GOT3 (cell line): ENCODE measurements around the gene H6PD.

ENCODE experiments used
- DNase-seq: peaks from one replicate; lab custom pipeline; 2025; ENCODE audit warnings: mixed read lengths; lab: John Stamatoyannopoulos, UW

H6PD gene

DNA sequence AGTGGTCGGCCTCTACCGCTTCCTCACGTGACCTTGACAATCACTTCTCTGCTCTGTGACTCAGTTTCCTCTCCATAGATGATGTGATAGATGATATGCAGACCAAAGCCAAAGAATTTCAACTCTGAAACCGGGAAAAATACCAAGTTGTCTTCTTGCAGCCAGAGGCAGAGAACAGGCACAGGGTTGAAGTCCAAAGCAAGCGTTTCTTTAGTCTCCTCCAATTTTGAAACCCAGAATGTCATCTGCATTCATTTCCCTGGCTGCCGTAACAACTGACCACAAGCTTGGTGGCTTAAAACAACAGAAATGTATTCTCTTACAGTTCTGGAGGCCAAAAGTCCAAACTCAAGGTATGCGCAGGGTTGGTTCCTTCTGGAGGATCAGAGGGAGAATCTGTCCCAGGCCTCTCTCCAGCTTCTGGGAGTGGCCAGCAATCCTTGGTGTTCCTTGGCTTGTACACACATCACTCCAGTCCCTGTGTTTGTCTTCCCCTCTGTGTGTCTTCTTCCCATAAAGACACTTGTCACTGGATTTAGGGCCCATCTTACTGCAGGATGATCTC lies 30.3 kb upstream of the H6PD start:
- no peak for DNase-seq

DNA sequence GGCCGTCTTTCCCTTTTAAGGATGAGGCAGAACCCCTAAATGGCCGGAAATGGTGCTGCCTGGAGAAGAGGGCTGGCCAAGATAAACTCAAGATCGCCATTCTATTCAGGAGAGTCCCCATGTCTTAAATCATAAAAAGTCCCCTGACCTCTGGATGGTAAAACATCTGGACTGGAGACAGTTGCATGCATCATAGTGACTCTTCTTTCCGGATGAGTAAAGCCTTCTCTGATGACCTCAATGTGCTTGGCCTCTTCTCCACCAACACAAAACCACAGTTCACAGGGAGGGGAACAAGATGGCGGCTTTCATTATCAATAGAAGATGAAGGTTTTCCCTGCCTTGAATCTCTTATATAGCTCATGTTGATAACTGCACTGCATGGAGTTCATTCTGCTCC lies 27.5 kb upstream of the H6PD start:
- DNase-seq, result no peak

GRCh38 chr1:9207715-9208114 lies 26.9 kb upstream of the H6PD start:
- no peak for DNase-seq

- DNase-seq, result no peak
These were observed 23.2 kb upstream of the H6PD start for GRCh38 chr1:9211291-9211811.

- no peak for DNase-seq
These were observed 21.8 kb upstream of the H6PD start for GRCh38 chr1:9212735-9213134.

- no peak for DNase-seq
These were observed 20.6 kb upstream of the H6PD start for GRCh38 chr1:9213956-9214355.

DNA sequence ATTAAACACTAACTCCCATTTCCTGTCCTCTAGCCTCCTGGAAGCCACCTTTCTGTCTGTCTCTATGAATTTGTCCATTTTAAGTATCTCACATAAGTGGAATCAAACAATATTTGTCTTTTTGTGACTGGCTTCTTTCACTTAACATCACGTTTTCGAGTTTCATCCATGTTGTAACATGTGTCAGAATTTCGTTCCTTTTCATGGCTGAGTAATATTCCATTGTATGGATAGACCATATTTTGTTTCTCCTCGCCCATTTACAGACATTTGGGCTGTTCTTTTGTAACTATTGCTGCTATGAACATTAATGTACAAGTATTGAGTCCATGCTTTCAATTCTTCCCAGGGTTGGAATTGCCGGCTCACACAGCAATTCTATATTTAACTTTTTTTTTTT lies 15.7 kb upstream of the H6PD start:
- DNase-seq, result no peak

DNA sequence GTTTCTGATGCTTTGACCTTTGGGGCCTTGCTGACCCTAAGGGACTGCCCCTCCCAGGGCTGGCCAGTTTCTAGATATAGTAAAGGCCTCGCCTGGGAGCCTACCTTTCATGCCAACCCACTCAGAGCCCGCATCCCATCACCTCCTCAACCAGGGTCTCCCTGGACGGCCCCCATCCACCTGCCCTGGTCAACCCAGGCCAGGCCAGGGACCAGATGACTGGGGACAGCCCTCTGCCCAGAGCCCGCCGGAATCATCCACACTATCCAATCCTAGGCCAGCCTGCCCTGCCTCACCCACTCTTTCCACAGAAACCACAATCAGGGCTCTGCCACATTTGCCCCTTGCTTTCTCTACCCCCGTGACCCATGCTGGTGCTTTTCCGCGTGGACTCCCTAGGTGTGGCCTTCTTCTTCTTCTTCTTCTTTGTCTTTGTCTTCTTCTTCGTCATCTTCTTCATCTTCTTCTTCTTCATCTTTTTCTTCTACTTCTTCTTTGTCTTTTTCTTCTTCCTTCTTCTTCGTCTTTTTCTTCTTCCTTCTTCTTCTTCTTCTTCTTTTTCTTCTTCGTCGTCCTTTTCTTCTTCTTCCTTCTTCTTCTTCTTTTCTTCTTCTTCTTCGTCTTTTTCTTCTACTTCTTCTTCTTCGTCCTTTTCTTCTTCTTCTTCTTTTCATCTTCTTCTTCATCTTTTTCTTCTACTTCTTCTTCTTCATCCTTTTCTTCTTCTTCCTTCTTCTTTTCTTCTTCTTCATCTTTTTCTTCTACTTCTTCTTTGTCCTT lies 11.5 kb upstream of the H6PD start:
- DNase-seq, result no peak

DNA sequence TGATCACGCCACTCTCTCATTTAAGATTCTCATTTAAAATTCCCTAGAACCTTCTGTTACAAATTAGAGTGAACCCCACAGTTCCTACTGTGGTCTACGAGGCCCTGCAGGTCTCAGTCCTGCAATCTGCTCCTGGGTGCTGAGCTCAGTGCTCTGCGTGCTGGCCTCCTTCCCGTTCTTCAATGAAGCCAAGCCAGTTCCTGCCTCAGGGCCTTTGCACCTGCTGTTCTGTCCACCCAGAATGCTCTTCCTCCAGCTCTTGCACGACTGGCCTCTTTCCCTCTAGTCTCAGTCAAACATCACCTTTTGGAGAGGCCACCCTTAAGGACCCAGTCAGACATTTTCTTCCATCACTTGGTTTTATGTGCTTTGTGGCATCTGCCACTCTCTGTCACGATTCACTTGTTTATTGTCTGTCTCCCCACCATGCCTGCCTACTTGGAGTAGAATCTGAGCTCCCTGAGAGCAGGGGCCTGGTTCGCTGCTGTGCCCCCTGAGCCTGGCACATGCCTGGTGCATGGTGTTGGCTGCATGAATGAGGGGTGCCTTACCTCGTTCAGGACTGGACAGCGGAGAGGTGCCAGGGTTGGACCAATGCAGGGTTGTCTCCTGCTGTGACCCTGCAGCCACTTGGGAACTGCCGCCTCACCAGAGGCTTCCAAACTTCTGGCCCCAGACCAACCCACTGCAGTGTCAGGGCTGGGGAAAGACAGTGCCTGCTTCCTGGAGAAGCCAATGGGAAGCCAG lies 9.7 kb upstream of the H6PD start:
- DNase-seq, result no peak

GRCh38 chr1:9225411-9225785 lies 9.2 kb upstream of the H6PD start:
- DNase-seq, result no peak

DNA sequence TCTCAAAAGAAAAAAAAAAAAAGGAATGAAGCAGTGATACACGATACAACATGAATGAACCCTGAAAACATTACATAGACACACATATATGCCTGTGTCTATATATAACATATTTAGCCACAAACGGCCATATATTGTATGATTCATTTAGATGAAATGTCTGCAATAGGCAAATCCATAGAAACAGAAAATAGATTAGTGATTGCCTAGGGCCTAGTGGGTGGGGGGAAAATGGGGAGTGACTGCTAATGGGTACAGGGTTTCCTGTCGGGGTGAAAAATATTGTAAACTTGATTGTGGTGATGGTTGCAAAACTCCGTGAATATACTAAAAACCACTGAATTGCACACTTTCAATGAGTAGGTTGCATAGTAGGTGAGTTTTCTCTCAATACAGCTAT lies 6.0 kb upstream of the H6PD start:
- no peak for DNase-seq

DNA sequence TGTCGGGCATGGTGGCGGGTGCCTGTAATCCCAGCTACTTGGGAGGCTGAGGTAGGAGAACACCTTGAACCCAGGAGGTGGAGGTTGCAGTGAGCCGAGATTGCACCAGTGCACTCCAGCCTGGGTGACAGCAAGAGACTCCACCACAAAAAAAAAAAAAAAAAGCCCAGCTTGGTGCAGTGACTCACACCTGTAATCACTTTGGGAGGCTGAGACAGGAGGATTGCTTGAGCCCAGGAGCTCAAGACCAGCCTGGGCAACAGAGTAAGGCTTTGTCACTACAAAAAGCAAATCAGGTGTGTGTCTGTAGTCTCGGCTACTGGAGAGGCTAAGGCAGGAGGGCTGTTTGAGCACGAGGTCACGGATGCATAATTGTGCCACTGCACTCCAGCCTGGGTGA lies 5.0 kb upstream of the H6PD start:
- no peak for DNase-seq

GRCh38 chr1:9230869-9231533 lies 3.6 kb upstream of the H6PD start:
- DNase-seq, result no peak

DNA sequence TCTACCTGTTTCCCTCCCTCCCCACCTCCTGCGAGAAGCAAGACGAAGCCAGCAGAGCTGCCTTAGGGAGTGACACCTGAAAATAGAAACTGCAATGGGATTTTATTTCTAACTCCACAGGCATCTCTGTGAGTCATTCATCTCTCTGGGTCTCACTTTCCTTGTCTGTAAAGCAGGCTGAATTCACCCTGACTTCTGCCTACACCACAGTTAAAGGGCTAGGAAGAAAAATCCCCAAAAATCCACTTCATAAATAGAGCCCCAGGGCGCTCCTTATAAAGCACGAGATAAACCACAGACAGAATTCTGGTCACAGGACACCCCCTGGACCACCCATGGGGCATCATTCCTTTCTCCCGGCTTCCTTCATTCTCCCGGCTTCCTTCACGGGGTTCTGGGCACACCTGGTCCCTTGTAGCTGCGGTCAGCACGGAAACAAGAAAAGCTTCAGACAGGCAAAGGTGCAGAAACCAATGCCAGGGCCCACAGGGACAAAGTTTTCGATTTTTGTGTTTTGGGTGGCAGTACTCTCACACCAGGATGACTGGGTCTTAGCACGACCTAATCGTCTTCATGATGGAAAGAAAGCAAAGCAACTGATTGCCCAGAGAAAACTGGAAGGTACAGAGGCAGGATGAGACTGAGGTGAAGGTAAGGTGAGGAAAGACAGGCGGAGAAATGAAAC lies 2.8 kb upstream of the H6PD start:
- no peak for DNase-seq

- no peak for DNase-seq
These were observed 1.2 kb upstream of the H6PD start for GRCh38 chr1:9233241-9233941.

DNA sequence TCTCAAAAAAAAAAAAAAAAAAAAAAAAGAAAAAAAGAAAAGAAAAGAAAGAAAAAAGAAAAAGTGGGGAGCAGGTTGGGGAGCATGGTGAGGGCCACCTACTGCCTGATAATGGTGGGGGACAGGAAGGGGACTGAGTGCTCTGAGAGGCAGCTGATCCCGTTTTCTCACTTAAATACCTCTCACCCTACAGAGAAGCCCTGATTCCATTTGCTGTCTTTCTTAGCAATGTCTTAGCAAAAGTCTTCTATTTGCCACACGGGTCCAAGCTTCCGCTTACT lies 692 bp upstream of the H6PD start:
- DNase-seq, result no peak

DNA sequence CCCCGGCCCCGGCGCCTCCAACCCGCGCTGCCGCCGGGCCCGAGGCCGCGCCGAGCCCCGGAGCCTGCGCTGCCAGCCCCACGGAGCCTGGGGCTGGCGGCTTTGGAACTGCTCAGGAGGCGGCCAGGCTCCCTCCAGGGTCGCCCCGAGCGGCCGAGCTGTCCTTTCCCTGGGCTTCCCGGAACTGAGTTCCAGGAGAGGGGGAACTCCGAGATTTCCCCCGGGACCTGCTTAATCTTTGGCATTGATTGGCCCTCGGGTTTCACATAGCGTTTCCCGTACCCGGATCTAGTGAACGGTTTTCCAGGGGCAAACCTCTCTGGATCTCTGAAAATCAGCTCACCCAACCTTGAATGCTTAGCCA lies 504 bp downstream of the H6PD start:
- DNase-seq, result no peak

DNA sequence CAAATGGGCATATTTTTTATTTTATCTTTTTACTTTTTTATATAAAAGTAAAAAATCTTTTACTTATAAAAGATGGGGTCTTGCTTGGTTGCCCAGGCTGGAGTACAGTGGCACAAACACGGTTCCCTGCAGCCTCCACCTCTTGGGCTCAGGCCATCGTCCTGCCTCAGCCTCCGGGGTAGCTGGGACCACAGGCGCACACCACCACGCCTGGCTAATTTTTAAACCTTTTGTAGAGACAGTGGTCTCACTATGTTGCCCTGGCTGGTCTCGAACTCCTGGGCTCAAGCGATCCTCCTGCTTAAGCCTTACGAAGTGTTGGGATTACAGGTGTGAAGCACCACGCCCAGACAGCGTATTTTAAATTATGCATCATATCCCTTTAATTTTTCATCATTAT lies 986 bp downstream of the H6PD start:
- no peak for DNase-seq

GRCh38 chr1:9238134-9238533 lies 3.6 kb downstream of the H6PD start:
- no peak for DNase-seq

DNA sequence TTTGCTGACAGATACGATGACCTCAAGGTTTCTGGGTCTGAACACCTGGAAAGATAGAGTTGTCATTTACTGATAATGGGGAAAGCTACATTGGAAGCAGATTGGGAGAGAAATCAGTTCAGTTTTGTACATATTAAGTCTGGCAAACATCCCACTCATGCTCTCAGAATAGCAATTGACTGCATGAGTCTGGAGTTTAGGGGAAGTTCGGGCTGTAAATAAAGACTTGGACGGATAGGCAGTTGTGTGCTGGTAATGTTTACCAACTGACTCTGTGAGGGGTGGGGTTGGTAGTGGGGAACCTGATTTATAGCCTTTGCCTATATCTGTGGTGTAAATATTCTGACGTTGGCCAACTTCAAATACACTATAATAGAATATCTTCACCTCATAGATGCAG lies 4.0 kb downstream of the H6PD start:
- DNase-seq, result no peak

GRCh38 chr1:9239622-9240401 lies 5.2 kb downstream of the H6PD start:
- no peak for DNase-seq
